ENCODE measurements around the gene CDK14.

The CDK14 gene

DNA sequence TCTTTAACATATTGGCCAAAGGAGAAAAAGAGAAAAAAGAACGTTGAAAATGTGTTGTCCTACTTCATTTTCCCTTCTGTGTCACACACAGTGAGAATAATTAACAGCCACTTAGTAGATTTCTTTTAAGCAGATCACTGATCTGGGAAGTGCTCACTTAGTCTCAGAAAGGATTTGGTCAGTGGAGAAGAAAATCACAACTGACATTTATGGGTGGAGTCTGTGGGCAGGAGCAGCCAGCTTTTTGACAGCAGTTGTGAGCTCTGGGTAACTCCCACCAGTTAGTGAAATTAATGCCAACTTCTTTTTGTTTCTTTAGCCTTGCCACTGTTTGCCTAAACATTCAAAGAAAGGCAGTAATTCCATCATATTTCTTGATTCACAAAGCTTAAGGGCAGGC lies 49.7 kb downstream of the CDK14 start:
- DNase-seq, result no peak

DNA sequence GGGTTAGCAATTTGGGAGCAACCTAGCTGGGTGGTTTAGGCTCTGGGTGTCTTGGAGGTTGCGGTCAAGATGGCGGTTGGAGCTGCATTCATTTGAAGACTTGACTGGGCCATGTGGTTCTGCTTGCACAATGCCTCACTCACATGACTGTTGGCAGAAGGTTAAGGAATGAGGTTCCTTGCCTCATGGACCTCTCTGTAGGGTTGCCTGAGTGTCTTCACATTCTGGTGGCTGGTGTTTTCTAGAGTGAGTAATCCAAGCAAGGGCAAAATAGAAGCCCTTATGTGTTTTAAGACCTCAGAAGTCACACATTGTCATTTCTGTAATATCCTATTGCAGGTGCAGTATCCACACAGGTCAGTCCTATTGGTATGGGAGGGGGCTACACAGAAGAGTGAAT lies 52.0 kb downstream of the CDK14 start:
- DNase-seq, result no peak

DNA sequence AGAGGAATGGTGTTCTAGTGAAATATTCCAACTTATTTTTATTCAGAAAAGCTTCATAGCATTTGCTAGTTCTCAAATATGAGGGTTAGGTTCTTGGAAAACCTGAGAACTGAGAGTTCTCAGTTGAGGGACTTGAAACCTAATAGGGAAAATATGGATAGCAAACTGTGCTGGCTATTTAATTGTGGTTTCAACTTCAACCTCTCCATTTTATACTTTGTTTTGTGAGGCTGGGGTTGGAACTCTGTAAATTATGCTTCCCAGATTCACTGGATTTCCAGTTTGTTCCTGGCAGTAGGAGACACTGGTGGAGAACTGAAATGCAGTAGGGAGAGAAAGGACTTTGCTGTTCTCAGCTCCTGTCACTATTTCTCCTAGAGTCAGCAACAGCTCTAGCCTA lies 52.7 kb downstream of the CDK14 start:
- no peak for DNase-seq

DNA sequence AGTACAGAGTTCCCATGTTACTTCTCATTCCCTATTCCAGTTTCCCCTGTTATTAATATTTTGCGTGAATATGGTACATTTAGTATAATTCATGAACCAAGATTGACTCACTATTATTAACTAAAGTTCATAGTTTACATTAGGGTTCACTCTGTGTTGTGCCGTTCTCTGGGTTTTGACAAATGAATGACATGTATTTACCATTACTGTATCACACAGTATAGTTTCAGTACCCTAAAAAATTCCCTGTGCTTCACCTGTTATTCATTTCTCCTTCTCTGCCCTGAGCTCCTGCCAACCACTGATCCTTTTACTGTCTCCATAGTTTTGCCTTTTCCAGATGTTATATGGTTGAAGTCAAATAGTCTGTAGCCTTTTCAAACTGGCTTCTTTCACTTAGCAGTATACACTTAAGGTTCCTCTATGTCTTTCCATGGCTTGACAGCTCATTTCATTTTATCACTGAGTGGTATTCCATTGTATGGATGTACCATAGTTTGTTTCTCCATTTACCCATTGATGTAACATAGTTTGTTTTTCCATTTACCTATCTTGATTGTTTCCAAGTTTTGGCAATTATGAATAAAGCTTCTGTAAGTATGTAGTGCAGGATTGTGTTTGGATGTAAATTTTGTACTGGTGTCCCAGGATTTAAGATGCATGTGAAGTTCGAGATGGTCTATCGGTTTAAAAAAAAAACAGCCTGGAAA lies 58.8 kb downstream of the CDK14 start:
- no peak for DNase-seq

DNA sequence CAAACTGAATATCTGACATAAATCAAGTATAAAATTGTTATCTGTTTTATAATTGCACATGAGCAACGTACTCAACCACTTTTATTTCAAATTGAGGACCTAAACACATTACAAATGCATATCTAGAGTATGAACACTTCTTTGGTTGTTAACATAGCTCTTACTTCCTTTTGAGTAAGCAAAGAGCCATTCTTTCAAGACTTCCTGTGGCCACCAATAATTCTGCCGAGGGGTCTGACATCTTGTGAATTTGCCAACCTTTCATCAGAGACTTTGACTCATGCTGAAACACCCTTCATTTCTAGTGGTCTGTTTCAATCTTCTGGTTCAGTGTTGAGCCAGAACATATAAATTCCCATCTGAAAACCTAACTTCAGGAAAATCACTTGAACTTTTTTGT lies 59.4 kb downstream of the CDK14 start:
- DNase-seq, result no peak

DNA sequence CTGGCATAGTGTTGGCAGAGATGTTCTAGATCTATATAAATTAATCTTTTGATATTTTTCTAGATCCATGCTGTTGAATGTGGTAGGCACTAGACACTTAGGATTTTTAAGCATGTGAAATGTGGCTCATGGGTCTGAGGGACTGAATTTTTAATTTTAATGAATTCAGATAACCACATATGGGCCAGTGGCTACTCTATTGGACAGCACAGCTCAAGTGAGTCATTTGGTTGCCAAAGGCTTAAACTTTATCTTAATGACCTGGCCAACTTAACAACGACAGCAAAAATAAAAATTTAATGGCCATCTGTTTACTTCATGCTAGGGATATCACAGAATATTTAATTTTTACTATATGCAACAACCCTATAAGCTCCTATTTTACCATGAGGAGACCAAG lies 61.4 kb downstream of the CDK14 start:
- DNase-seq, result no peak

- no peak for DNase-seq
Observed at GRCh38 chr7:90660100-90660499, 64.0 kb downstream of the CDK14 start.

DNA sequence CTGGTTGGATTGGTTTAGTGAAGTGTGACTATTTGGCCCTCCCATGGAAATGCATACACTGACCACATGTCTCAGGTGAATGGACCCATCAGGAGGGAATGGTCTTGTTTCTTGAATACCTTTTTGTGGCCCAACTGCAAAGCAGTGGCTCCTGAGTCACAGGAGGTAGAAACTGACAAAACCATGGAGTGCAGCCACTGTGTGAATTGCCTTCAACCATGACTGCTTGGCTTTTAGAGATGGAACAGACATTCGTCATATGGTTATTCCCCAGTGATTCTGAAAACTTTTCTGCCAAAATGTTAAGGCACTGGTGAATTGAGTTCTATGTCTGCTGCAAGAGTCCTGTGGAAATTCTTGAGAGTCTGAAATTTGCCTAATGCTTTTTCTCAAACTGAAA lies 64.7 kb downstream of the CDK14 start:
- no peak for DNase-seq

DNA sequence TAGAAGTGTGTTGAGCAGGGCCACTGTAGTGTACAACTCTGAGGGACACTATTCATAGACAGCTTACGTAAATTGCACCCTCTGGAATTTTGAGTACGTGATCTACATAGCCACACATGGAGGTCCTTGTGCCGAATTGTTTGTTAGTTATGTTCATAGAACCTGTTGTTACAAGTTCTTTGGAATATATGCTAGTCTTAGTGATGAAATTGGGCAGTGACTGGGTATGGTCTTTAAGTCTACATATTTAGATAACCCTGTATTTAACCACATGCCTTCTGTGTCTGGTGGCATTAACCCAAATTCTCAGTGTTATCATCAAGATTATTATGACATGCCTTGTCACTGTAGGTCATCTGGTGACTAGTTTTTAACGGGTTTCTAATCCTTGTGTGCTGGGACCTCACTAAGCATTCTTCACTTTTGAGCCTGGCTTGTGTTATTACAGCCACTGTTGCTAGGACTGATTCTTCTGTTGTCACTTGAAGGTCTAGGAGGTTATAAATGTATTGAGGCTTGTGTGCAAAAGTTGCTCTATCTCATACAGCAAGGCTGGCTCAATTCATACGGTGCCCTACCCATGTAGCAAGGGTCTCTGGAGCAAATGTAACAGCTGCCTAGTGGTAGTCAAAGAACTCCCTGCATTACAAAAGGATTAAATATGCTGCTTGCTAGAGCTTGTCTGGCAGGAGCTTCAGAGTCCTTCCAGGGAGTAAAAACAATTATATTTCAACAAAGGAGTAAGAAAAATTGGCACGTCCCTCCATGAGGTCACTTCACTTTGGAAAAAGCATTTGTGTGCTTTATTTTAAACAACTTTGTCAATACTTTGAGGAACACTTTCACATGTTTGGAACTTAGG lies 65.4 kb downstream of the CDK14 start:
- no peak for DNase-seq

DNA sequence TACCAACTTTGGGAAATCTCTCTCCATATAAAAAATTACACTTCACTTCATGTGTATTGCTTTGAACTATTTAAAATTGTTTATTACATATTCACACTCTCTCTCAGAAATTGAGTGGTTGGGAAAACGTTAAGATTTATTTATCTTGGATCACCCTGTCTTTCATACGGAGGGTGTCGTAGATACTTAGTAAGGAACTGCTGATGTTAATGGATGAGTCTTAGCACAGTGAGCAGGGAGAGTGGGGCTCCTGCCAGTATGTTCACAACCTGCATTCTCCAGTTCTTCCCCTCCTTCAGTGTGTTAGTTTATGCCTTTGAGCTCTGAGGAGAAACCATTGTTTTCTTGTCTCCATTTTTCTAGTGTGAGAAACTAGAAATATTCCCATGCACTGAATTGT lies 67.1 kb downstream of the CDK14 start:
- DNase-seq, result no peak

GRCh38 chr7:90666186-90666585 lies 70.1 kb downstream of the CDK14 start:
- DNase-seq, result no peak

GRCh38 chr7:90668992-90669391 lies 72.9 kb downstream of the CDK14 start:
- no peak for DNase-seq

- no peak for DNase-seq
Observed at GRCh38 chr7:90669492-90669891, 73.4 kb downstream of the CDK14 start.

GRCh38 chr7:90671571-90671970 lies 75.5 kb downstream of the CDK14 start:
- no peak for DNase-seq

DNA sequence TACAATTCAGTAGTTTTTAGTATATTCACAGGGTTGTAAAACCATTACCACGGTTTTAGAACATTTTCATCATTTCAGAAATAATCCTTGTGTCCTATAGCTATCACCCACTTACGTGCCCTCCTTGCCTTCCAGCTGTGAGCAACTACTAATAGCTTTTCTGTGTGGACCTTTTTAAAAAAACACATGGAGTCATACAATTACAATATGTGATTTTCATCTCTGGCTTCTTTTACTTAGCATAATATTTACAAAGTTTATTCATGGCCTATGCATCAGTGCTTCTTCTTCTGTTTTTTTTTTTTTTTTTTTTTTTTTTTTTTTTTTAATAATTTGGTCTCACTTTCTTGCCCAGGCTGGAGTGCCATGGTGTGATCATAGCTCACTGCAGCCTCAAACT lies 76.1 kb downstream of the CDK14 start:
- DNase-seq, result no peak

- no peak for DNase-seq
Observed at GRCh38 chr7:90674625-90675024, 78.5 kb downstream of the CDK14 start.

- DNase-seq, result no peak
Observed at GRCh38 chr7:90675982-90676381, 79.9 kb downstream of the CDK14 start.

- no peak for DNase-seq
Observed at GRCh38 chr7:90677486-90678404, 81.6 kb downstream of the CDK14 start.

DNA sequence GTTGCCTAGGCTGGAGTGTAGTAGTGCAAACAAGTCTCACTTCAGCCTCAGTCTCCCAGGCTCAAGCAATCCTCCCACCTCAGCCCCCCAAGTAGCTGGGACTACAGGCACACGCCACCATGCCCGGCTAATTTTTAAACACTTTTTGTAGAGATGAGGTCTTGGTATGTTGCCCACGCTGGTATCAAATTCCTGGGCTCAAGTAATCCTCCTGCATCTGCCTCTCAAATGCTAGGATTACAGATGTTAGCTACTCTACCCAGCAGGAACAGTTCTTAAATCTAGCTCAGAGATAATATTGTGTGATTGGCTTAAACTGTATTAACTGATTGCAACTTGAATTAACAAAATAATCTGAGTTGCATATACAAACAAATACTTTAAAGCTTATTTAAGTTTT lies 82.9 kb downstream of the CDK14 start:
- no peak for DNase-seq

- DNase-seq, result no peak
Observed at GRCh38 chr7:90680484-90680883, 84.4 kb downstream of the CDK14 start.

GRCh38 chr7:90681336-90682022 lies 85.4 kb downstream of the CDK14 start:
- DNase-seq, result no peak

DNA sequence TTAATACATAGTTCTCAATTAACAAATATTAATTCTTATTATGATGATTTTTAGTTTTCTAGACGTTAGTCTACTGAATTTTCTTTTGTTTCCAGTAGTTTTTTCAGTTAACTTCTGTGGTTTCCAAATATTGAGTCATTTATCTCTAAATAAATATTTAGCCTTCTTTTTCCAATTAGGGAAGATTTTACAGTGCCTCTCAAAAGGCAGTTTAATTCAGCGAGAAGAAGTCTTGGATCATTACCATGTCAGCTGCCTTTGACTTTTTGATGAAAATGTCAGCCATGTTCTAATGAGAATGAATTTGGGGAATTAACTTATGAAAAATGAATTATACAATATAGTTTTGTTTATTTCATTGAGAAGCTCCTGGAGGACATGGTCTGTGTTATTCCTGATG lies 90.0 kb downstream of the CDK14 start:
- no peak for DNase-seq

DNA sequence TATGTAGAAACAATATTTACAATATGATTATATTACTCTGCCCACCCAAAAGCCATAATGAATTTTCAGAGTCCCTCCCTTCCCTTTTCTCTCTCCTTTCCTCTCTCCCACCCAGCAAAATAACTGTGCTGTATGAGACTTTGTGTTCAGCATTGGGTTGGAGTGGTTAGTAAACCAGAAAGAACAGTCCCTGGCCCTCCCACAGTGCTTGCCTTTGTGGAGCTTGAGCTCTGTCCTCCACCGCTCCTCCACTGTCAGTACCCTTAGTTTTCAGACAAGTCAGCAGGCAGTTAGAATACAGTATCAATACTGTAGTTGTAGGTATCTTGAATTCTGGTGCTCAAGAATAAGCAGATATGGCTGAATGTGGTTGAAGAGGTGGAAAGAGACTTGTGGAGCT lies 92.7 kb downstream of the CDK14 start:
- DNase-seq, result no peak
